Breast epithelium (tissue), 4 donors: ENCODE measurements around the gene GLI3. TPM values are rescaled to one million over a fixed set of nuclear protein-coding genes. Genes with fewer than 3 reads are reported as not detected.
A peak's percentile ranks its signal among the peaks of the same experiment; 100 is the strongest.

Experiments
- DNase-seq, 2 donors: peaks; one replicate each; pipeline ENCODE4 v3.0.0-alpha.2; 2019; ENCODE audit warnings: low spot score in 2 of 2
- H3K27ac ChIP-seq, 2 donors: fragments of 200-600 bp; sonication (generic) in 1 of 2; one replicate each; pipeline ENCODE4 v1.5.1; 2016 to 2019; ENCODE audit warnings: mild to moderate bottlenecking in 1 of 2
- H3K27me3 ChIP-seq, 2 donors: fragments of 200-600 bp; sonication (generic) in 1 of 2; one replicate each; pipeline versions ENCODE4 v1.5.1 to v1.6.0; 2017 to 2019; ENCODE audit warnings: control low read depth in 1 of 2, mild to moderate bottlenecking in 1 of 2
- H3K36me3 ChIP-seq: fragments of 200-600 bp; one replicate; pipeline ENCODE4 v1.5.1; 2019
- H3K4me1 ChIP-seq, 2 donors: fragments of 200-600 bp; sonication (generic); one replicate each; pipeline ENCODE4 v1.5.1; 2016 to 2019; ENCODE audit warnings: control low read depth in 1 of 2
- H3K4me3 ChIP-seq, 3 donors: fragments of 200-600 bp; sonication (generic); 1 replicate in 2 of 3; 2 replicates in 1 of 3; pipeline ENCODE4 v1.5.1; 2016 to 2019; ENCODE audit warnings: mild to moderate bottlenecking in 3 of 3, moderate library complexity in 2 of 3
- H3K9me3 ChIP-seq, 2 donors: fragments of 200-600 bp; sonication (generic) in 1 of 2; one replicate each; pipeline ENCODE4 v1.5.1; 2016 to 2019; ENCODE audit warnings: control low read depth in 1 of 2
- CTCF ChIP-seq, 3 donors: fragments of 450-650 bp; IDR thresholded peaks; one replicate each; pipeline ENCODE4 v1.5.1; 2016 to 2017; ENCODE audit warnings: antibody characterized with exemption in 3 of 3, mild to moderate bottlenecking in 3 of 3, moderate library complexity in 3 of 3
- POLR2A ChIP-seq: fragments of 450-650 bp; IDR thresholded peaks from one replicate; pipeline ENCODE4 v1.6.1; 2016; ENCODE audit warnings: antibody characterized with exemption, mild to moderate bottlenecking, moderate library complexity
- POLR2AphosphoS5 ChIP-seq, 3 donors: sonication (generic); formaldehyde crosslinking; IDR thresholded peaks; one replicate each; pipeline ENCODE4 v1.6.1; 2017; ENCODE audit warnings: antibody characterized with exemption in 3 of 3
- intact Hi-C: fragments of 100-400 bp; cut with DNase I; formaldehyde crosslinking; loops from one replicate; pipeline ENCODE4 v1.15.1; 2023; ENCODE audit warnings: low total_unique reads
- total RNA-seq, 3 donors: library from RNA; depleted of rRNA; stranded (reverse); fragments of >200 nt; gene quantifications; one replicate each; pipeline ENCODE4 v1.1.0, GENCODE V29; 2016

GLI3 gene
- total RNA-seq, 3 donors from 2014 or later: 10.2 to 29.9 (median 22.6) TPM

- intact Hi-C loops: no loop called here
- Histone ChIP-seq H3K4me1 (peaks cover 0 to 6% of the 10 kb centered on the region in 2 donors), H3K9me3 (no peaks in the 10 kb centered on the region), H3K27me3 (peaks cover 0 to 5% of the 10 kb centered on the region in 2 donors), H3K4me3 (peak overlapping the region in 1 of 3 donors; percentile 10), H3K36me3 (no peaks in the 10 kb centered on the region), H3K27ac (peak overlapping the region; percentile 74 to 81)
- no peak for TF ChIP-seq POLR2AphosphoS5 (IDR thresholded peaks at IDR 0.05)
- no peak for TF ChIP-seq CTCF (IDR thresholded peaks at IDR 0.05)
- TF ChIP-seq POLR2A: no peak
- DNase-seq: no peak
Measured at GRCh38 chr7:42226354-42226941, 10.6 kb downstream of the GLI3 start.

- Histone ChIP-seq H3K36me3 (no peaks in the 10 kb centered on the region), H3K27ac (peak overlapping the region; percentile 9 to 61), H3K9me3 (no peaks in the 10 kb centered on the region), H3K27me3 (peaks cover 0 to 5% of the 10 kb centered on the region in 2 donors), H3K4me3 (no peak overlapping the region), H3K4me1 (peaks cover 0 to 9% of the 10 kb centered on the region in 2 donors)
- no peak for DNase-seq
- intact Hi-C loops: no loop called here
- no peak for TF ChIP-seq POLR2AphosphoS5 (IDR thresholded peaks at IDR 0.05)
- TF ChIP-seq POLR2A: no peak
- TF ChIP-seq CTCF (IDR thresholded peaks at IDR 0.05): no peak
Measured at GRCh38 chr7:42224391-42225003, 12.5 kb downstream of the GLI3 start.

DNA sequence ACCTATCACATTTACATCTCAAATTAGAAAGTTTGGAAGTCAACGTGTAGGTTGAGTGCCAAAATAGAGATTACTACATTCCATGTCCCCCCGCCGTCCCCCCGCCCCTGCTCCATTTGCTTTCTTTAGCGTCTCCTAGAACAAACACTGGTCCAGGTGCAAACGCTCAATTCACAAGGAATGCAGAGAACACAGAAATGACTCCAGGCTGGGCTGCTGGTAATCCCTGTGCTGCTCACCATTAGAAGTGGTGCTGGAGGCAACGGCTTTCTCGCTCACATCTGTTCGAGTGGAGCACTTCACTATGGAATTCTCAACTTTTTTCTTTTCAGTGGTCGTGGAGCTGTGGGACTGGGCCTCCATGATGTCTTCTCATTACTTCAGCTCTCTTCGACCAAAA, 14.1 kb downstream of the GLI3 start:
- intact Hi-C loops: no loop called here
- no peak overlapping the region for H3K27ac ChIP-seq
- H3K36me3 ChIP-seq: no peaks in the 10 kb centered on the region
- TF ChIP-seq POLR2A (no peak), POLR2AphosphoS5 (IDR thresholded peaks at IDR 0.05) (no peak), CTCF (IDR thresholded peaks at IDR 0.05) (no peak)
- H3K27me3 ChIP-seq: no peaks in the 10 kb centered on the region
- H3K4me1 ChIP-seq: peaks cover 0 to 4% of the 10 kb centered on the region in 2 donors
- no peak for DNase-seq
- no peaks in the 10 kb centered on the region for H3K9me3 ChIP-seq
- no peak overlapping the region for H3K4me3 ChIP-seq

DNA sequence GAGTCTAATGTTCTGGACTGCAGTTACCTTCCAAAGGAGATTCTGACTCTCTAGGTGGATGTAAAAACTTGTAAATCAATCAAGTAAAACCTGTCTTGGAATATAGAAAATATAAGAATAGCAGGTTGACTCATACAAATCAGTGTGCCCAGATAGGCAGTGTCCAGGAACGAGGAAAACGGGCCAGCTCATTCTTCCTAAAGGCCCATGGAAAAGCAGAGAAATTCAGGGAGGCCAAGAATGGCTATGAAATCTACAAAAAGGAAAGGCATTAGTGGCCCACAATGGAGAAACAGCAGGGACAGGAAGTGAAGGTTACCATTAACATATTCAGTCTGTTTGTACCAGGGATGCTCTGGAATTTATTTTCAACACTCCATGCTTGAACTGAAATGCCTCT, 14.9 kb downstream of the GLI3 start:
- Histone ChIP-seq H3K4me1 (peaks cover 0 to 4% of the 10 kb centered on the region in 2 donors), H3K27me3 (no peaks in the 10 kb centered on the region), H3K9me3 (no peaks in the 10 kb centered on the region), H3K27ac (peak overlapping the region; percentile 12 to 20), H3K4me3 (no peak overlapping the region), H3K36me3 (no peaks in the 10 kb centered on the region)
- no peak for DNase-seq
- intact Hi-C loops: no loop called here
- no peak for TF ChIP-seq POLR2A
- no peak for TF ChIP-seq POLR2AphosphoS5 (IDR thresholded peaks at IDR 0.05)
- no peak for TF ChIP-seq CTCF (IDR thresholded peaks at IDR 0.05)

DNA sequence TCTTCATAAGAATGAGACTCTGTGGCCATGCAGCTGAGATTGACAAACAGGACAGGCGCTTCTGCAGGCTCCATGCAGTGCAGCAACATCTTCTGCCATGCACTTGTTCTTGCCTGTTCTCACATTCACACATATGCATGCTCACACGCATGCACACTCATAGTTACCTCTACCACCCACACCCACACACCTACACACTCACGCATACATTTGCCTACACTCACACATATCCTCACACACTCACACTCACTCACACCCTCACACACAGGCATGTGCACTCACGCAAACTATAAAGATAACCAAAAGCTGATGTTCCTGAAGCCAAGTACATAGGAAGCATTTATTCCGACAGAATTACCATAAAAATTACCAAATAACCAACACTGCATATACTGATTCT, 15.7 kb downstream of the GLI3 start:
- Histone ChIP-seq H3K36me3 (no peaks in the 10 kb centered on the region), H3K27me3 (no peaks in the 10 kb centered on the region), H3K27ac (peak overlapping the region; percentile 79 to 86), H3K4me1 (peaks cover 0 to 8% of the 10 kb centered on the region in 2 donors), H3K4me3 (no peak overlapping the region), H3K9me3 (no peaks in the 10 kb centered on the region)
- intact Hi-C loops: loop anchor here (2.0 kb wide), 1 partner anchor 45 kb away; no protein-coding TSS in a partner anchor
- TF ChIP-seq POLR2A (no peak), POLR2AphosphoS5 (IDR thresholded peaks at IDR 0.05) (no peak), CTCF (IDR thresholded peaks at IDR 0.05) (no peak)
- no peak for DNase-seq
